ENCODE data around the gene FBXO27.
"Not testable (repeated sequence)": the region's sequence is repeated elsewhere in the genome, so short reads cannot be mapped to it uniquely, and the experiment has no call there.

FBXO27 gene

GRCh38 chr19:39032063-39032918 is at the start of gene FBXO27:
FBXO27 (minus strand) TSS chr19:39032549; CDS start chr19:39032227, 322 bp downstream.
- peak in 1 of 2 experiments; percentile 21 for DNase-seq

DNA sequence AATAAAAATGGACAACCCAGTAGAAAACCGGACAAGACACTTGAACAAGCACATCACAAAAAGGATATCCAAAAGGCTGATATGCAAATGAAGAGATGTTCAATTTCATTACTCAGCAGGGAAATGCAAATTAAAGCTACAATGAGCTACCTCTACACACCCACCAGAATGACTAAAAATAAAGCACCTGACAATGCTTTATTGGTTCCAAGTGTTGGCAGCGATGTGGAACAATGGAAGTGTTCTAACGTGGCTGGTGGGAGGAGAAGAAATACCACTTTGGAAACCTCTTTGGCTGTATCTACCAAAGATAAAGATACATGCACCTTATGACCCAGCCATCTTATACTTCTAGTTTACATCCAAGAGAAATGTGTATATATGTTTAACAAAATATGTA is 48.1 kb upstream of the FBXO27 start:
- DNase-seq = no peak

DNA sequence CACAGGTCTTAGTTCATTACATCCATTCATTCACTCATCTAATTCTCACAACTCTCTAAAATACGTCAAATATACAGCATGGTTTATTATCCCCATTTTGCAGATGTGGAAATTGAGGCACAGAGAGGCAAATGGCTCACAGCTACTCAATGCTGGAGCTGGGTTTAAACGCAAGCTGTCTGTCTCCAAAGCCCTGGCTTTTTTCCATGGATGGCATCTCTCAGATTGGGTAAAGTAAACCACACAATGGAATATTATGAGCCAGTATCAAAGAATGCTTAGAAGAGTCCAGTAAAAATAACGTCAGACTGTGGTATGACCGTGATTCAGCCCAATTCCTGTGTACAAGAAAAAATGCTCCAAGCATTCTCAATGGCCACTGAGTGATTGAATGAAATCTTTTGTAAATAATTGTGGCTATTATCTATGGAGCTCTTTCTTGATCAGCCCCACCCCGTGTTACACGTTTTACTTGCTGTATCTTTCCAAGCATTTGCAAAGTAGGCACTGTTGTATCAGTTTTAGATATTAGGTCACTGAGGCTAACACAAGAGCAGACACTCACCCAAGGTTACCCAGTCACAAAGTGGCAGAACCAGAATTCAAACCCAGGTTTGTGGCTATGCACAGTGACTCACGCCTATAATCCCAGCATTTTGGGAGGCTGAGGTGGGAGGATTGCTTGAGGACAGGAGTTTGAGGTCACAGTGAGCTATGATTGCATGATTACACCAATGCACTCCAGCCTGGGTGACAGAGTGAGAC is 46.3 kb upstream of the FBXO27 start:
- no peak for DNase-seq

DNA sequence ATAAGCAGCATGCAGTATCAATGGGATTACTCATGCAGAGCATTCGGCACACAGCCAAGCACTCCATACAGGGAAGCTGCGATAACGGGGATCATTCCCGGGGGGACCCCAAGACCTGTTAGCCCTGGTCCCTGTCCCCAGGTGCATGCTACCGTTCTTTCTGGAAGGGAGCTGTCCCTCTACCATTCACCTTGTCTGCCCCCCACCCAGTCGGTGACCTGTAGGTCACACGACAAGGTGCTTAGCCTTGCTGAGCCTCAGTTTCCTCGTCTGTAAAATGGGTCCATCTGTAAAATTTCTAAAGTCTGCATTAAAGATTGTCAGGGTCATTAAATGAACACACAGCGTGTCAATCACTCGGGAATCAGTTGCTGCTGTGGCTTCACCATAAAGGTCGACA is 45.0 kb upstream of the FBXO27 start:
- DNase-seq = no peak

DNA sequence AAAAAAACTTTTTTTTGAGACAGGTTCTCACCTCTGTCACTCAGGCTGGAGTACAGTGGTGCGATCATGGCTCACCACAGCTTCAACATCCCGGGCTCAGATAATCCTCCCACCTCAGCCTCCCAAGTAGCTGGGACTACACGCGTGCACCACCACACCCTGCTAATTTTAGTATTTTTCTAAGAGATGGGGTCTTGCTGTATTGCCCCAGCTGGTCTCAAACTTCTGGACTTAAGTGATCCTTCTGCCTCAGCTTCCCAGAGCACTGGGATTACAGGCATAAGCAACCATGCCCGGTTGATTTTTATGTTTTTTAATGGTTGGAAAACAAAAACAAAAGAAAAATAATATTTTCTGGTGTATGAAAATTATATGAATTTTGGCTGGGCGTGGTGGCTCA is 42.6 kb upstream of the FBXO27 start:
- DNase-seq = no peak

DNA sequence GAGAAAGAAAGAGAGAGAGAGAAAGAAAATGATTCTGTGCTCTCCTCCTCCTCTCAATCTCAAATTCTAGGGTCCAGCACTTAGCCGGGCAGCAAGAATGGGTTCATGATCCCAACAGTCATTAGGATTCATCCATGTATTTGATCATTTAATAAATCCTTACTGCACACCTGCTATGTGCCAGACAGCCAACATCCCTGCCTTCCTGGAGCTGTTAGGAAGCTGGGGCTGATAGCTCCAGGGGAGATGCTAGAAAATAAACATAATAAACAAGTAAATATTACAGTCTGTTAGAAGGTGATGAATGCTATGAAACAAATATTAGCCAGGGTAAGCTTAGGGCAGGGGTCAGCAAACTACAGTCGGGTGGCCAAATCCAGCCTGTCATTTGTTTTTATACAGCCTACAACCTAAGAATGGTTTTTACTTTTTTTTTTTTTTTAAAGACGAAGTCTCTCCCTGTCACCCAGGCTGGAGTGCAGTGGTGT is 41.9 kb upstream of the FBXO27 start:
- no peak for DNase-seq

DNA sequence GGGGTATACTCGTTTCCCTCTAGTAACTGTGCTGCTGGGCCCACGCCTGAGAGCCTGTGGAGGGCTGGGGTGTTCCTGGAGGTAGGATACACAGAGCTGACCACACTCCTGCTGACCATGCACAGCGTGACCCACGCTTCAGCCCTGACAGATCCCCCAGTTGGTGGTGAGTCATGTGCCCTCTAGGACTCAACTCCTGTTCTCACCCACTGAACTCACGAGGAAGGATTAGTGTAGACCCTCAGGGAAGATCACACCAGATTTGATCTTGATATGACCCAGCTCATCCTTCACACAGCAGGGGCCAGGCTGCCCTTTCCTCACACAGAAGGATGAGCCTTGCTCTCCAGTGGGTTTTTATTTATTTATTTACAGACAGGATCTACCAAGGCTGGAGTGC is 38.5 kb upstream of the FBXO27 start:
- no peak for DNase-seq

- DNase-seq = not testable (repeated sequence)
These were observed 35.9 kb upstream of the FBXO27 start for GRCh38 chr19:39068259-39068658.

GRCh38 chr19:39067104-39067503 is 34.8 kb upstream of the FBXO27 start:
- DNase-seq = no peak

DNA sequence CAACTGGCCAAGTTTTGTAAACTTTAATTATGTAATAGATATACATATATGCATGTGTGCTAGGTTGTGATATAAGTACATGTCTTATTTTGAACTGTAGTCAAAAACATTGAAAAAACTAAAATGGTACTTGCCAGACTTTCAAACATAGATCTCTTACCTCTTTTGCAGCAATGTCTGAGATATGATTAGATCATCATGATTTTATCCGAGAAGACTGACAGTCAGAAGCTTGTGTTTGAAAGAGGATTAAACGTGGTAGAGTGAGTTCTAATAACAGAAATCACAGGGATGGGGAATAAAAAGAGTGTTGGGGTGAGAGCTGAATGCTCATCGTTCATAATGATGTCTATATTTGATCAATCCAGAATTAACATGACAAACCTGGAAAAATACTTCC is 33.6 kb upstream of the FBXO27 start:
- no peak for DNase-seq

GRCh38 chr19:39064405-39064804 is 32.1 kb upstream of the FBXO27 start:
- no peak for DNase-seq

GRCh38 chr19:39060171-39060570 is 27.8 kb upstream of the FBXO27 start:
- DNase-seq = no peak

GRCh38 chr19:39059302-39059701 is 27.0 kb upstream of the FBXO27 start:
- no peak for DNase-seq

- no peak for DNase-seq
These were observed 25.3 kb upstream of the FBXO27 start for GRCh38 chr19:39057615-39058014.

DNA sequence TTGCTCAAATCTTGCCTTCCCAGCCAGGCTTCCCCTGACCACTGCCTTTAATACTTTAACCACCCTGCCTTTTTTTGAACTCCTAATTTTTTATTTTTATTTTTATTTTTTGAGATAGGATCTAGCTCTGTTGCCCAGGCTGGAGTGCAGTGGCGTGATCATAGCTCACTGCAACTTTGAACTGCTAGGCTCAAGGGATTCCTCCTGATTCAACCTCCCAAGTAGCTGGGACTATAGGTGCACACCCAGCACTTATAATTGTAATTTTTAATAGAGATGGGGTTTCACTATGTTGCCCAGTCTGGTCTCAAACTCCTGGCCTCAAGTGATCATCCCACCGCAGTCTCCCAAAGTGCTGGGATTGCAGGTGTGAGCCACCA is 21.7 kb upstream of the FBXO27 start:
- DNase-seq = no peak

- no peak for DNase-seq
These were observed 21.1 kb upstream of the FBXO27 start for GRCh38 chr19:39053276-39054090.

DNA sequence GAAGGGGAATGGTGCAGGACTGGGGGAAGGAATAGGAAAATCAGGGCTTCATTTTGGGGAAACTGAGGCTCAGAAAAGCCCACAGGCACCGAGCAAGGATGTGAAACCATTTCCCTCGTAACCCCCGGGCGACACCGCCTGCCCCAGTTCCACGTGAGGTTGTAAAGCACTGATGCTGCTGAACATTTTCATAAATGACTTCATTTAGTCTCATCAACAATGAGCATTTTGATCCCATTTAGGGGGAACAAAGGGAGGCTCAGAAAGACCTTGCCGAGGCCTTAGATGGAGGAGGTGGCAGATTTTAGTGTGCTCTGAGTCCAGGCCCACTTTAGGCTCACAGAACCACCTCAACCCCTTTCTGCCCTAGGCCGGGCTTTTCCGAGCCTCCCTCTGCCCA is 20.5 kb upstream of the FBXO27 start:
- no peak for DNase-seq

- peak; percentile 2 to 22 for DNase-seq
These were observed 19.9 kb upstream of the FBXO27 start for GRCh38 chr19:39052243-39052746.

GRCh38 chr19:39047073-39047472 is 14.7 kb upstream of the FBXO27 start:
- no peak for DNase-seq

DNA sequence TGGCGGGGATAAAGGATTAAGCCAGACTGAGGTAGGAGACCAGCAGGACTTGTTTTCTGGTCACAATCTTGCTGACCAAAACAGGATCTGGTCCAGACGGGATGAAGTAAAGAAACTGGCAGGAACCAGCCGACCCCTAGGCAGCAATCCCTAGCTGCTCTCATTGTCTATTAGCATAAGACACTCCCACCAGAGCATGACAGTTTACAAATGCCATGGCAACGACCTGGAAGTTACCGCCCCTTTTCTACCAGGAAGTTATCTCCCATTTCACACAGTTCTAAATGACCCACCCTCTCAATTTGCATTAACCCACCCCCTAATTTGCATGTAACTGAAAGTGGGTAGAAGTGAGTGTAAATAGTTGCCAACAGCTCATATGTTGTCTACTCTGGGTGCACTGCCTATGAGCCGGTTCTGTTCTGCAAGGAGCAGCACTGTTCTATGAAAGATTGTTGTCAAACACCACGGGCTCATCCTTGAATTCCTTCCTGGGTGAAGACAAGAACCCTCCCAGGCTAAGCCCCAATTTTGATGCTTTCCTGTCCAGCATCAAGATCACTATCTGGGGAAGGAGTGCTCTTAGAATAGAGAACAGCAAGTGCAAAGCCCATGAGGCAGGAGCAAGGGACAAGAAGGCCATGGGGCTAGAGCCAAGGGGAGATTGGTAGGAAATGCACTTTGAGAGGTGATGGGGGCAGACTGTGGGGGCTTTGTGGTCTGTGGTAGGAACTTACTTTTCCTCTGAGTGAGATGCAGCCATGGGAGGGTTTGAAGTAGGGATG is 13.9 kb upstream of the FBXO27 start:
- DNase-seq = no peak

- no peak for DNase-seq
These were observed 13.2 kb upstream of the FBXO27 start for GRCh38 chr19:39045506-39045905.

- peak in 1 of 2 experiments; percentile 6 for DNase-seq
These were observed 5.7 kb upstream of the FBXO27 start for GRCh38 chr19:39038098-39038497.
